HFF-Myc (cell line): Measurements from ENCODE around the gene RNF38.
"Not testable (repeated sequence)": the region's sequence is repeated elsewhere in the genome, so short reads cannot be mapped to it uniquely, and the experiment has no call there.

Experiments used
- DNase-seq: peaks from one replicate; pipeline ENCODE4 v3.0.0-alpha.2; 2011; ENCODE audit warnings: low read depth; ENCODE audit errors: extremely low read depth
- H3K4me3 ChIP-seq: replicated peaks from 2 replicates; pipeline ENCODE4 v1.5.1; 2011; ENCODE audit warnings: low read depth, mild to moderate bottlenecking, control low read depth, low read length
- TF ChIP-seq, protein P1 (sequence below): IDR thresholded peaks from 2 replicates; pipeline ENCODE4 v1.5.1; 2012; ENCODE audit warnings: mild to moderate bottlenecking, low read depth, low read length, control low read depth; ENCODE audit errors: missing control alignments

The RNF38 gene

GRCh38 chr9:36426348-36426747, 26.3 kb upstream of the RNF38 start:
- no peak for DNase-seq
- TF ChIP-seq, protein P1, sequence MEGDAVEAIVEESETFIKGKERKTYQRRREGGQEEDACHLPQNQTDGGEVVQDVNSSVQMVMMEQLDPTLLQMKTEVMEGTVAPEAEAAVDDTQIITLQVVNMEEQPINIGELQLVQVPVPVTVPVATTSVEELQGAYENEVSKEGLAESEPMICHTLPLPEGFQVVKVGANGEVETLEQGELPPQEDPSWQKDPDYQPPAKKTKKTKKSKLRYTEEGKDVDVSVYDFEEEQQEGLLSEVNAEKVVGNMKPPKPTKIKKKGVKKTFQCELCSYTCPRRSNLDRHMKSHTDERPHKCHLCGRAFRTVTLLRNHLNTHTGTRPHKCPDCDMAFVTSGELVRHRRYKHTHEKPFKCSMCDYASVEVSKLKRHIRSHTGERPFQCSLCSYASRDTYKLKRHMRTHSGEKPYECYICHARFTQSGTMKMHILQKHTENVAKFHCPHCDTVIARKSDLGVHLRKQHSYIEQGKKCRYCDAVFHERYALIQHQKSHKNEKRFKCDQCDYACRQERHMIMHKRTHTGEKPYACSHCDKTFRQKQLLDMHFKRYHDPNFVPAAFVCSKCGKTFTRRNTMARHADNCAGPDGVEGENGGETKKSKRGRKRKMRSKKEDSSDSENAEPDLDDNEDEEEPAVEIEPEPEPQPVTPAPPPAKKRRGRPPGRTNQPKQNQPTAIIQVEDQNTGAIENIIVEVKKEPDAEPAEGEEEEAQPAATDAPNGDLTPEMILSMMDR = no peak
- no peak overlapping the region for H3K4me3 ChIP-seq

GRCh38 chr9:36424289-36425055, 24.4 kb upstream of the RNF38 start:
- no peak for DNase-seq
- TF ChIP-seq, protein P1 = no peak
- no peak overlapping the region for H3K4me3 ChIP-seq

DNA sequence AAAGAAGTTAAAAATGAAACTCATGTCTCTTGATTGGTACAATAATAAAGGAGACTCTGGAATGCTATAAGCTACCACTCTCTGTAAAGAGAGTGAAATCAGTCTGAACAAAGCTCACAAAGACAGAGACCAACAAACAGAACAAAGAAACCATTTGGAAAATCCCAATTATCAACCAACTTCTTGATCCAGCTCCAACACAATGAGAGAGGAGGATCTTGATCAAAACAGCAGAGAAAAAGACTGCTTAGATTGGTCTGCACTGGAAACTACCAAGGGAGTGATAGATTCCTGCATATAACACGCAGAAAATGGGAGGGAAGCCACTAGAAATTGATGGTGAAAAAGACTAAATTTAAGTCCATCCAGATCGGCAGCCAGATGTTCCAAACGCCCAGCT, 23.1 kb upstream of the RNF38 start:
- TF ChIP-seq, protein P1 = no peak
- no peak for DNase-seq
- no peak overlapping the region for H3K4me3 ChIP-seq

- DNase-seq = no peak
- TF ChIP-seq, protein P1 = no peak
- H3K4me3 ChIP-seq = no peak overlapping the region
These were observed 16.8 kb upstream of the RNF38 start for GRCh38 chr9:36416890-36417289.

- DNase-seq = no peak
- no peak overlapping the region for H3K4me3 ChIP-seq
- TF ChIP-seq, protein P1 = no peak
These were observed 15.9 kb upstream of the RNF38 start for GRCh38 chr9:36415822-36416525.

DNA sequence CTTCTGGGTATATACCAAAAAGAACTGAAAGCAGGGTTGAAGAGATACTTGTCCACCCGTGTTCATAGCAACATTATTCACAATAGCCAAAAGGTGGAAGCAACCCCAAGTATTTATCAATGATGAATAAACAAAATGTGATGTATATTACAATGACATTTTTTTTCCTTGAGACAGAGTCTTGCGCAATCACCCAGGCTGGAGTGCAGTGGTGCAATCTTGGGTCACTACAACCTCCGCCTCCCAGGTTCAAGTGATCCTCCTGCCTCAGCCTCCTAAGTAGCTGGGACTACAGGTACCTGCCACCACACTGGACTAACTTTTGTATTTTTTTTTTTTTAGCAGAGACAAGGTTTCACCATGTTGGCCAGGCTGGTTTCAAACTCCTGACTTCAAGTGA, 11.3 kb upstream of the RNF38 start:
- not testable (repeated sequence) for H3K4me3 ChIP-seq, DNase-seq

DNA sequence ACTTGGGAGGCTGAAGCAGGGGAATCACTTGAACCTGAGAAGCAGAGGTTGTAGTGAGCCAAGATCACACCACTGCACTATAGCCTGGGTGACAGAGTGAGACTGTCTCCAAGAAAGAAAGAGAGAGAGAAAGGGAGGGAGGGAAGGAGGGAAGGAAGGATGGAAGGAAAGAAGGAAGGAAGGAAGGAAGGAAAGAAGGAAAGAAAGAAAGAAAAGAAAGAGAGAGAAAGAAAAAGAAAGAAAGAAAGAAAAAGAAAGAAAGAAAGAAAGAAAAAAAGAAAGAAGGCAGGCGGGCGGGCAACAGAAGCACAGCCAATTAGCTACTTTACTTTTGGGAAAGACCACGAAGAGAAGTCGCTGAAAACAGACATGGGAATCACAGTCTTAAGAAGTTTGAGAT, 9.0 kb upstream of the RNF38 start:
- not testable (repeated sequence) for DNase-seq, H3K4me3 ChIP-seq
